Transverse colon (tissue), 4 donors: ENCODE measurements around the gene MRPL47.

Source experiments
- CTCF ChIP-seq, 5 experiments: fragments of 200-600 bp in 3 of 5; fragments of 450-650 bp in 2 of 5; sonication (generic) in 3 of 5; IDR thresholded peaks; 1 replicate in 2 of 5; 2 replicates in 3 of 5; pipeline ENCODE4 v1.5.1; 2016 to 2017; ENCODE audit warnings: antibody characterized with exemption in 5 of 5, inconsistent platforms in 3 of 5, mild to moderate bottlenecking in 2 of 5, moderate library complexity in 1 of 5
- EP300 ChIP-seq: sonication (generic); formaldehyde crosslinking; IDR thresholded peaks from one replicate; pipeline ENCODE4 v1.6.1; 2017; ENCODE audit warnings: antibody characterized with exemption, low read depth
- POLR2A ChIP-seq: fragments of 450-650 bp; IDR thresholded peaks from one replicate; pipeline ENCODE4 v1.6.1; 2016; ENCODE audit warnings: antibody characterized with exemption, mild to moderate bottlenecking, moderate library complexity
- POLR2AphosphoS5 ChIP-seq, 3 donors: sonication (generic); formaldehyde crosslinking; IDR thresholded peaks; one replicate each; pipeline ENCODE4 v1.6.1; 2016; ENCODE audit warnings: antibody characterized with exemption in 3 of 3

GRCh38 chr3:179542375-179542774 is 62.1 kb downstream of the MRPL47 start:
- TF ChIP-seq CTCF (IDR thresholded peaks at IDR 0.05) (no peak), POLR2A (no peak), POLR2AphosphoS5 (IDR thresholded peaks at IDR 0.05) (no peak), EP300 (no peak)
